GM12878 (cell line): Measurements from ENCODE around the gene STX10. TPM values are rescaled to one million over a fixed set of nuclear protein-coding genes. Genes with fewer than 3 reads are reported as not detected.

Experiments
- ATAC-seq: fragments of 200-7000 bp; cut with Tn5 transposase; 3 replicates; pipeline ENCODE4 v1.9.1; 2020; ENCODE audit warnings: mild to moderate bottlenecking, moderate library complexity
- BruUV-seq: library from RNA; stranded (reverse); fragments of 400-500 nt; replicated peaks from 2 replicates; lab custom pipeline; 2021; lab: Mats Ljungman, UMichigan
- CTCF ChIA-PET: fragments of 300-600 bp; sonication (Branson Sonifier 250); formaldehyde crosslinking; extraction: SDS; loops from one replicate; lab custom pipeline; 2021; ENCODE audit warnings: inconsistent platforms; lab: Yijun Ruan, JAX
- POLR2A ChIA-PET: fragments of 350-600 bp; formaldehyde crosslinking; extraction: SDS; loops from one replicate; lab custom pipeline; 2021; ENCODE audit warnings: inconsistent platforms; lab: Charles Lee
- RAD21 ChIA-PET: fragments of 300-600 bp; sonication (Branson Sonifier 250); formaldehyde crosslinking; loops from one replicate; lab custom pipeline; 2023; ENCODE audit warnings: antibody characterized with exemption; ENCODE audit not compliant: unreplicated experiment; lab: Charles Lee
- SMC1A ChIA-PET: fragments of 300-600 bp; sonication (Branson Sonifier 250); formaldehyde crosslinking; loops from one replicate; lab custom pipeline; 2023; ENCODE audit not compliant: unreplicated experiment, uncharacterized antibody; lab: Charles Lee
- DNase-seq: peaks from one replicate; pipeline ENCODE4 v3.0.0-alpha.2; 2011; ENCODE audit warnings: low read depth, low spot score
- FAIRE-seq: peaks from 3 replicates; lab custom pipeline; 2011; peaks lifted over from hg19 to GRCh38; lab: Jason Lieb, UNC
- H2AFZ ChIP-seq: 2 replicates; pipeline ENCODE4 v1.6.0; 2011; ENCODE audit warnings: low read depth, low read length, control low read depth; ENCODE audit not compliant: control insufficient read depth
- H3K27ac ChIP-seq: 2 replicates; pipeline ENCODE4 v1.5.1; 2011; ENCODE audit warnings: control low read depth; ENCODE audit not compliant: control insufficient read depth, insufficient read depth
- H3K27me3 ChIP-seq, 2 experiments: replicated peaks in 1 of 2; 2 replicates each; pipeline versions ENCODE4 v1.6.0 to v1.6.1; 2011; ENCODE audit warnings: low read length in 1 of 2; ENCODE audit not compliant: control insufficient read depth in 2 of 2, insufficient read depth in 2 of 2
- H3K36me3 ChIP-seq, 2 experiments: 2 replicates each; pipeline ENCODE4 v1.5.1; 2011; ENCODE audit warnings: low read length in 1 of 2; ENCODE audit not compliant: control insufficient read depth in 2 of 2, insufficient read depth in 2 of 2
- H3K4me1 ChIP-seq: 2 replicates; pipeline ENCODE4 v1.6.1; 2011; ENCODE audit warnings: mild to moderate bottlenecking, low read length, moderate library complexity, mixed read lengths; ENCODE audit not compliant: control insufficient read depth, insufficient read depth
- H3K4me2 ChIP-seq: 2 replicates; pipeline ENCODE4 v1.6.0; 2011; ENCODE audit warnings: control low read depth; ENCODE audit not compliant: control insufficient read depth, insufficient read depth
- H3K4me3 ChIP-seq: fragments of 200-600 bp; sonication (generic); 2 replicates; pipeline ENCODE4 v1.5.1; 2016
- H3K79me2 ChIP-seq: 2 replicates; pipeline ENCODE4 v1.6.0; 2011; ENCODE audit warnings: low read length; ENCODE audit not compliant: control insufficient read depth, insufficient read depth
- H3K9ac ChIP-seq: 2 replicates; pipeline ENCODE4 v1.8.0; 2011; ENCODE audit warnings: low read length, control low read depth, mixed read lengths; ENCODE audit not compliant: control insufficient read depth, insufficient read depth
- H3K9me3 ChIP-seq: replicated peaks from 3 replicates; pipeline ENCODE4 v1.5.1; 2011; ENCODE audit warnings: mild to moderate bottlenecking, low read length; ENCODE audit not compliant: control insufficient read depth, insufficient read depth
- H4K20me1 ChIP-seq: 2 replicates; pipeline ENCODE4 v1.6.0; 2011; ENCODE audit not compliant: control insufficient read depth, insufficient read depth
- MYB ChIP-seq: fragments of 150-350 bp; IDR thresholded peaks from 2 replicates; pipeline ENCODE4 v1.6.1; 2014; ENCODE audit warnings: mild to moderate bottlenecking, low read depth, low read length, borderline replicate concordance
- POLR2A ChIP-seq: IDR thresholded peaks from 2 replicates; pipeline ENCODE4 v1.6.1; 2011; ENCODE audit warnings: low read depth, mild to moderate bottlenecking, low read length
- RAD51 ChIP-seq: fragments of 450-650 bp; IDR thresholded peaks from 2 replicates; pipeline ENCODE4 v1.6.1; 2016; ENCODE audit warnings: moderate library complexity, mild to moderate bottlenecking, inconsistent platforms
- YBX1 ChIP-seq: fragments of 450-650 bp; IDR thresholded peaks from 2 replicates; pipeline ENCODE4 v1.6.1; 2016; ENCODE audit warnings: antibody characterized with exemption
- ZNF384 ChIP-seq: IDR thresholded peaks from 2 replicates; pipeline ENCODE4 v1.6.1; 2012; ENCODE audit warnings: low read depth, mild to moderate bottlenecking, low read length, improper control_type of control experiment, borderline replicate concordance
- ZSCAN29 ChIP-seq: fragments of 450-650 bp; IDR thresholded peaks from 2 replicates; pipeline ENCODE4 v1.6.1; 2017; ENCODE audit warnings: mild to moderate bottlenecking, moderate library complexity
- WGBS: methylation state at CpG from one replicate; pipeline ENCODE4 v1.1.6; 2016; ENCODE audit warnings: low lambda C conversion rate; ENCODE audit not compliant: insufficient replicate concordance, insufficient coverage; ENCODE audit errors: missing lambda C conversion rate; 5-methylcytosine and 5-hydroxymethylcytosine counted together
- in situ Hi-C: fragments of 300-500 bp; cut with MboI; formaldehyde crosslinking; loops from 9 replicates; pipeline ENCODE4 v1.14.3; 2018; ENCODE audit warnings: mixed read lengths
- intact Hi-C: fragments of 100-400 bp; cut with micrococcal nuclease; formaldehyde crosslinking; loops from one replicate; pipeline ENCODE4 v1.14.2; 2022; ENCODE audit not compliant: unreplicated experiment
- polyA plus RNA-seq, 11 experiments: library from polyadenylated mRNA; depleted of rRNA in 4 of 11; unstranded in 6 of 11; stranded (reverse) in 5 of 11; fragments of >200 nt; fragmentation: Nextera tagmentation in 4 of 11; fragmentation: Illumina TruSeq in 1 of 11; extraction: Ambion mirVana in 4 of 11; extraction: Trizol in 1 of 11; gene quantifications; 1 replicate in 1 of 11; 2 replicates in 10 of 11; pipeline versions ENCODE4 v1.2.1 to v1.2.3, GENCODE V29; 2011 to 2016; ENCODE audit warnings: inconsistent platforms in 2 of 11, missing spikeins in 2 of 11, low read depth in 1 of 11
- total RNA-seq, 4 experiments: library from RNA; depleted of rRNA in 3 of 4; stranded (reverse); fragments of >200 nt in 3 of 4; fragmentation: Illumina TruSeq in 1 of 4; extraction: Trizol in 1 of 4; gene quantifications; 2 replicates each; pipeline versions ENCODE4 v1.2.1 to v1.2.3, GENCODE V29; 2013 to 2021
- TF ChIP-seq, protein P1 (sequence below): fragments of 450-650 bp; formaldehyde crosslinking; IDR thresholded peaks from 2 replicates; pipeline ENCODE4 v1.5.0; 2022; ENCODE audit warnings: mild to moderate bottlenecking, missing genetic modification characterization

The STX10 gene
- total and polyA plus RNA-seq, 10 of the 15 experiments (the other 5 are each of a cell fraction or from before 2014, with no cell fraction given) = 0.56 to 76.1 (median 47.6) TPM

GRCh38 chr19:13115936-13116281, 34.3 kb downstream of the STX10 start (continued):
- TF ChIP-seq, protein P1, sequence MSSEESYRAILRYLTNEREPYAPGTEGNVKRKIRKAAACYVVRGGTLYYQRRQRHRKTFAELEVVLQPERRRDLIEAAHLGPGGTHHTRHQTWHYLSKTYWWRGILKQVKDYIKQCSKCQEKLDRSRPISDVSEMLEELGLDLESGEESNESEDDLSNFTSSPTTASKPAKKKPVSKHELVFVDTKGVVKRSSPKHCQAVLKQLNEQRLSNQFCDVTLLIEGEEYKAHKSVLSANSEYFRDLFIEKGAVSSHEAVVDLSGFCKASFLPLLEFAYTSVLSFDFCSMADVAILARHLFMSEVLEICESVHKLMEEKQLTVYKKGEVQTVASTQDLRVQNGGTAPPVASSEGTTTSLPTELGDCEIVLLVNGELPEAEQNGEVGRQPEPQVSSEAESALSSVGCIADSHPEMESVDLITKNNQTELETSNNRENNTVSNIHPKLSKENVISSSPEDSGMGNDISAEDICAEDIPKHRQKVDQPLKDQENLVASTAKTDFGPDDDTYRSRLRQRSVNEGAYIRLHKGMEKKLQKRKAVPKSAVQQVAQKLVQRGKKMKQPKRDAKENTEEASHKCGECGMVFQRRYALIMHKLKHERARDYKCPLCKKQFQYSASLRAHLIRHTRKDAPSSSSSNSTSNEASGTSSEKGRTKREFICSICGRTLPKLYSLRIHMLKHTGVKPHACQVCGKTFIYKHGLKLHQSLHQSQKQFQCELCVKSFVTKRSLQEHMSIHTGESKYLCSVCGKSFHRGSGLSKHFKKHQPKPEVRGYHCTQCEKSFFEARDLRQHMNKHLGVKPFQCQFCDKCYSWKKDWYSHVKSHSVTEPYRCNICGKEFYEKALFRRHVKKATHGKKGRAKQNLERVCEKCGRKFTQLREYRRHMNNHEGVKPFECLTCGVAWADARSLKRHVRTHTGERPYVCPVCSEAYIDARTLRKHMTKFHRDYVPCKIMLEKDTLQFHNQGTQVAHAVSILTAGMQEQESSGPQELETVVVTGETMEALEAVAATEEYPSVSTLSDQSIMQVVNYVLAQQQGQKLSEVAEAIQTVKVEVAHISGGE (CRISPR knock-in tag) = no peak
- no peak for TF ChIP-seq POLR2A
- TF ChIP-seq RAD51 = no peak
- TF ChIP-seq, all 136 proteins: peak for 0

DNA sequence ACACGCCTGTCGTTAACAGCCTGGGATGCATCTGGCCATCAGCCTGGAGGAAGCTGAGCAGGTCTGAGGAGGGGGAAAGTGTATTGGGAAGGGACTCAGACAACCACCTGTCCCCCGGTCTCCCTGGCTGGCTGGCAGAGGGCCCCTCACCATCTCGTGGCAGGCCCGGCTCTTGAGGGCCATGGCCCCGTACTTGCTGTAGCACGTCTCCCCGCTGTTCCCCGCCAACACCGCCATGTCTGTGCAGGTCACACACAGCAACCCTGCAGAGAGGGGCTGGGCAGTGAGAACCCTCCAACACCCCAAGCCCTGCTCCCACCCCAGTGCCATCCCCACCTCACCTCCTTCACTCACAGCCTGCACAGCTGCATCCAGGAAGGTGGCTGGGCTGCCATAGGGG, 37.6 kb downstream of the STX10 start:
- in situ Hi-C loops = no loop called here
- Histone ChIP-seq H3K4me2 (no peak overlapping the region), H4K20me1 (no peaks in the 10 kb centered on the region), H3K27me3 (no peaks in the 10 kb centered on the region), H3K4me3 (no peak overlapping the region), H3K9ac (no peak overlapping the region), H3K79me2 (peaks cover 15% of the 10 kb centered on the region), H2AFZ (no peak overlapping the region), H3K27ac (no peak overlapping the region), H3K36me3 (peaks cover 4 to 14% of the 10 kb centered on the region in 2 experiments; a peak in 3 of 4 replicates), H3K4me1 (peaks cover 13% of the 10 kb centered on the region), H3K9me3 (no peaks in the 10 kb centered on the region)
- ChIA-PET CTCF (no interaction called here), POLR2A (no interaction called here), RAD21 (no interaction called here), SMC1A (no interaction called here)
- FAIRE-seq (no peak), DNase-seq (no peak), ATAC-seq (no peak)
- TF ChIP-seq MYB (no peak), ZNF384 (no peak), ZSCAN29 (no peak), POLR2A (0 out of 2 replicates have a peak, but pooled peaks have one; percentile 36), YBX1 (no peak)
- 99% methylated on average over 10 of the region's 10 CpGs for WGBS
- intact Hi-C loops = no loop called here
- no TSS peak for BruUV-seq
